ENCODE measurements around the gene CD7. TPM values are rescaled to one million over a fixed set of nuclear protein-coding genes. Genes with fewer than 3 reads are reported as not detected.

CD7 gene
- total RNA-seq, 1 experiment from 2014 or later = 0.93 TPM

- Mint-ChIP-seq H3K36me3 (ENCODE audit: insufficient read depth, unreplicated experiment) (peaks cover 60% of the 10 kb centered on the region), H3K4me1 (ENCODE audit: low read depth, unreplicated experiment) (peaks cover 53% of the 10 kb centered on the region), H3K9me3 (ENCODE audit: unreplicated experiment) (no peaks in the 10 kb centered on the region), H3K27ac (ENCODE audit: unreplicated experiment) (peak overlapping the region; percentile 98), H3K4me3 (ENCODE audit: unreplicated experiment) (peak overlapping the region; percentile 75), H3K27me3 (ENCODE audit: insufficient read depth, unreplicated experiment) (no peaks in the 10 kb centered on the region)
- H3K9me3 ChIP-seq = no peaks in the 10 kb centered on the region
- no peaks in the 10 kb centered on the region for H3K27me3 ChIP-seq (replicated peaks; ENCODE audit: control insufficient read depth, insufficient read depth, low read length)
- no TSS peak for BruUV-seq (replicated peaks)
- ChIA-PET POLR2A (interaction anchor here (0.7 to 1.3 kb wide), 4 partner anchors 18 to 67 kb away, joined by 3 to 9 read pairs (median 6); no protein-coding TSS in a partner anchor), CTCF (no interaction called here)
- H3K36me3 ChIP-seq (ENCODE audit: control insufficient read depth, insufficient read depth, low read length) = peaks cover 5% of the 10 kb centered on the region; the same call in 1 of the 2 replicates
- peaks cover 63% of the 10 kb centered on the region for H3K4me1 ChIP-seq
- intact Hi-C loops (cut with micrococcal nuclease; ENCODE audit: unreplicated experiment) = loop anchor here (2.0 kb wide), 1 partner anchor 16 kb away; no protein-coding TSS in a partner anchor
- DNase-seq = peak in 1 of 2 experiments; percentile 30
- TF ChIP-seq CTCF (IDR thresholded peaks at IDR 0.05; ENCODE audit: insufficient read depth in 1 of 2, low read depth in 1 of 2, low read length in 1 of 2, severe bottlenecking in 1 of 2, unreplicated experiment in 1 of 2) = no peak
- H3K4me3 ChIP-seq (ENCODE audit: low read depth, low read length) = peak overlapping the region; percentile 94
Observed at GRCh38 chr17:82272495-82273326, 44.7 kb downstream of the CD7 start.

- CTCF ChIA-PET = interaction anchor here (0.6 kb wide), 1 partner anchor 469 kb away, joined by 6 read pairs; no protein-coding TSS in a partner anchor
- peaks cover 5% of the 10 kb centered on the region; the same call in 1 of the 2 replicates for H3K36me3 ChIP-seq (ENCODE audit: control insufficient read depth, insufficient read depth, low read length)
Observed at GRCh38 chr17:82271401-82271800, 46.0 kb downstream of the CD7 start.

More at GRCh38 chr17:82271401-82271800, 46.0 kb downstream of the CD7 start:
- intact Hi-C loops (cut with micrococcal nuclease; ENCODE audit: unreplicated experiment) = no loop called here
- H3K4me3 Mint-ChIP-seq (ENCODE audit: unreplicated experiment) = peak overlapping the region; percentile 29
- POLR2A ChIA-PET = no interaction called here
- H3K4me1 Mint-ChIP-seq (ENCODE audit: low read depth, unreplicated experiment) = peaks cover 58% of the 10 kb centered on the region
- BruUV-seq (replicated peaks) = no TSS peak
- H3K36me3 Mint-ChIP-seq (ENCODE audit: insufficient read depth, unreplicated experiment) = peaks cover 73% of the 10 kb centered on the region
- no peaks in the 10 kb centered on the region for H3K9me3 Mint-ChIP-seq (ENCODE audit: unreplicated experiment)
- no peak for DNase-seq
- no peak overlapping the region for H3K4me3 ChIP-seq (ENCODE audit: low read depth, low read length)
- no peaks in the 10 kb centered on the region for H3K9me3 ChIP-seq
- no peaks in the 10 kb centered on the region for H3K27me3 Mint-ChIP-seq (ENCODE audit: insufficient read depth, unreplicated experiment)
- TF ChIP-seq CTCF (IDR thresholded peaks at IDR 0.05; ENCODE audit: insufficient read depth in 1 of 2, low read depth in 1 of 2, low read length in 1 of 2, severe bottlenecking in 1 of 2, unreplicated experiment in 1 of 2) = no peak
- H3K27ac Mint-ChIP-seq (ENCODE audit: unreplicated experiment) = no peak overlapping the region
- no peaks in the 10 kb centered on the region for H3K27me3 ChIP-seq (replicated peaks; ENCODE audit: control insufficient read depth, insufficient read depth, low read length)
- H3K4me1 ChIP-seq = peaks cover 63% of the 10 kb centered on the region
